Pancreas (tissue), 10 donors: Measurements from ENCODE around the gene ZBTB46. TPM values are rescaled to one million over a fixed set of nuclear protein-coding genes. Genes with fewer than 3 reads are reported as not detected.

Experiments
- ATAC-seq, 4 donors: fragments of 200-7000 bp; cut with Tn5 transposase; one replicate each; pipeline versions ENCODE4 v1.8.0 to v1.9.1; 2020; ENCODE audit warnings: mild to moderate bottlenecking in 4 of 4, moderate library complexity in 4 of 4
- DNase-seq, 6 donors: peaks; one replicate each; pipeline ENCODE4 v3.0.0-alpha.2; 2020
- FAIRE-seq: peaks from 2 replicates; lab custom pipeline; 2012; peaks lifted over from hg19 to GRCh38; lab: Jason Lieb, UNC
- H3K27ac ChIP-seq, 4 donors: fragments of 200-600 bp; sonication (generic); 1 replicate in 3 of 4; 2 replicates in 1 of 4; pipeline versions ENCODE4 v1.5.0 to v1.8.0; 2020
- H3K27me3 ChIP-seq, 4 donors: fragments of 200-600 bp; one replicate each; pipeline ENCODE4 v1.8.0; 2021
- H3K36me3 ChIP-seq, 3 donors: fragments of 200-600 bp; sonication (generic) in 1 of 3; one replicate each; pipeline versions ENCODE4 v1.5.0 to v1.8.0; 2020 to 2021
- H3K4me1 ChIP-seq, 3 donors: fragments of 200-600 bp; one replicate each; pipeline ENCODE4 v1.8.0; 2021
- H3K4me3 ChIP-seq, 4 donors: fragments of 200-600 bp; sonication (generic) in 2 of 4; one replicate each; pipeline versions ENCODE4 v1.5.0 to v1.8.0; 2020 to 2021
- H3K9me3 ChIP-seq, 4 donors: fragments of 200-600 bp; one replicate each; pipeline ENCODE4 v1.8.0; 2021
- WGBS, 2 donors: extraction: QIAGEN DNeasy Blood & Tissue Kit; methylation state at CpG; one replicate each; pipeline ENCODE4 v1.1.7; 2013; 5-methylcytosine and 5-hydroxymethylcytosine counted together
- intact Hi-C, 3 donors: fragments of 100-400 bp; cut with DNase I; formaldehyde crosslinking; loops; one replicate each; pipeline versions ENCODE4 v1.11.1 to v1.14.2; 2022
- polyA plus RNA-seq, 2 donors: library from polyadenylated mRNA; stranded (reverse); fragments of 200-250 nt; gene quantifications; one replicate each; pipeline ENCODE4 v1.2.3, GENCODE V29; 2013
- total RNA-seq, 6 donors: library from RNA; stranded (reverse); fragmentation: NEBNext Ultra II Directional in 4 of 6; extraction: Animal tissue kit (Norgen Biotek cat#: 25700) in 4 of 6; gene quantifications; one replicate each; pipeline versions ENCODE4 v1.2.1 to v1.2.4, GENCODE V29; 2021 to 2023
- TF ChIP-seq, protein P1 (sequence below), 4 donors: fragments of 200-600 bp; sonication (generic) in 3 of 4; IDR thresholded peaks; one replicate each; pipeline versions ENCODE4 v1.5.0 to v1.8.0; 2021; ENCODE audit warnings: antibody characterized with exemption in 4 of 4
- donor health status: healthy with polysubstance abuse.
- donor health status: DM: no; HTN: no; CAD: no; lungs with moderate emphysema.
- donor health status: DM: no; HTN: no; CAD: no.
- donor health status: control.
- donor health status: control.
- donor health status: Bipolar disorder and iron deficiency.
- donor health status: DM: yes; HTN: yes; CAD: no.
- donor health status: DM: no; HTN: no; CAD: no.
- donor health status: DM: no; HTN: no; CAD: no.
- donor health status: DM: yes; HTN: yes; CAD: no.

The ZBTB46 gene
- total and polyA plus RNA-seq, 8 donors: 2.2 to 7.4 (median 3.0) TPM

DNA sequence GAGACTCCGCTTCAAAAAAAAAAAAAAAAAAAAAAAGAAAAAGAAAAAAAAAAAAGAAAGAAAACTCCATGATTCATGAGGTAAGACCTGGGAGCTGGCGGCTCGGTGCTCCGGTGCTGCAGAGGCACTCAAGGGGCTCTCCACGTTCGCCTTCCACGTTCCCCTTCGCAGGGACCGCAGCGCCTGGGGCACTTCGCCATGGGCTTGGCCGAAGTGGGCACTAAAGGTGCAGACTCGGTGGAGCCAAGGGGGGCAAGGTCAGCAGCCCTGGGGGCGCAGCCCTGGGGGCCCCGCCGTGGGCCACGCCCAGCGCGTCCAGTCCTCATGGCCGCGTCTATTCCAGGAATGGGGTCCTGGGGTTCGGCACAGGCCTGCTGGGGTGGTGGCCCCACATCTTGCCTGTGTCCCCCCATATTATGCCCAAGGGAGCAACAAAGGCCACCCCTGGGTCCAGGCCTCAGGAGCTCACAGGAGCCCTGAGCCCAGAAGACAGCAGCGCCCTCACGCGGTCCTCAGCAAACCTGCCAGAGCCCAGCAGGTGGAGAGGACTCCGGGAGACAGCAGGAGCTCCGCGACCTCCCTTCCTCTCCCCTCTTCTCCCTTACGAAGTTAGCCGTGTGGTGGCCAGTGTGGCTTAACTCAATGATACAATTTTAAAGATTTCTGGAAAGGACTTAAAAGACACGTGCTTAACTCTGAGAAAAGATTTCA, 21.9 kb downstream of the ZBTB46 start:
- Histone ChIP-seq H3K27ac (no peak overlapping the region), H3K36me3 (no peaks in the 10 kb centered on the region), H3K4me1 (no peaks in the 10 kb centered on the region), H3K4me3 (no peak overlapping the region), H3K9me3 (no peaks in the 10 kb centered on the region), H3K27me3 (no peaks in the 10 kb centered on the region)
- FAIRE-seq (no peak), ATAC-seq (no peak), DNase-seq (no peak)
- TF ChIP-seq, protein P1, sequence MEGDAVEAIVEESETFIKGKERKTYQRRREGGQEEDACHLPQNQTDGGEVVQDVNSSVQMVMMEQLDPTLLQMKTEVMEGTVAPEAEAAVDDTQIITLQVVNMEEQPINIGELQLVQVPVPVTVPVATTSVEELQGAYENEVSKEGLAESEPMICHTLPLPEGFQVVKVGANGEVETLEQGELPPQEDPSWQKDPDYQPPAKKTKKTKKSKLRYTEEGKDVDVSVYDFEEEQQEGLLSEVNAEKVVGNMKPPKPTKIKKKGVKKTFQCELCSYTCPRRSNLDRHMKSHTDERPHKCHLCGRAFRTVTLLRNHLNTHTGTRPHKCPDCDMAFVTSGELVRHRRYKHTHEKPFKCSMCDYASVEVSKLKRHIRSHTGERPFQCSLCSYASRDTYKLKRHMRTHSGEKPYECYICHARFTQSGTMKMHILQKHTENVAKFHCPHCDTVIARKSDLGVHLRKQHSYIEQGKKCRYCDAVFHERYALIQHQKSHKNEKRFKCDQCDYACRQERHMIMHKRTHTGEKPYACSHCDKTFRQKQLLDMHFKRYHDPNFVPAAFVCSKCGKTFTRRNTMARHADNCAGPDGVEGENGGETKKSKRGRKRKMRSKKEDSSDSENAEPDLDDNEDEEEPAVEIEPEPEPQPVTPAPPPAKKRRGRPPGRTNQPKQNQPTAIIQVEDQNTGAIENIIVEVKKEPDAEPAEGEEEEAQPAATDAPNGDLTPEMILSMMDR (IDR thresholded peaks at IDR 0.05): no peak
- intact Hi-C loops: no loop called here
- WGBS, 2 donors: 90 to 93% methylated on average over 30 to 31 of the region's 31 CpGs

DNA sequence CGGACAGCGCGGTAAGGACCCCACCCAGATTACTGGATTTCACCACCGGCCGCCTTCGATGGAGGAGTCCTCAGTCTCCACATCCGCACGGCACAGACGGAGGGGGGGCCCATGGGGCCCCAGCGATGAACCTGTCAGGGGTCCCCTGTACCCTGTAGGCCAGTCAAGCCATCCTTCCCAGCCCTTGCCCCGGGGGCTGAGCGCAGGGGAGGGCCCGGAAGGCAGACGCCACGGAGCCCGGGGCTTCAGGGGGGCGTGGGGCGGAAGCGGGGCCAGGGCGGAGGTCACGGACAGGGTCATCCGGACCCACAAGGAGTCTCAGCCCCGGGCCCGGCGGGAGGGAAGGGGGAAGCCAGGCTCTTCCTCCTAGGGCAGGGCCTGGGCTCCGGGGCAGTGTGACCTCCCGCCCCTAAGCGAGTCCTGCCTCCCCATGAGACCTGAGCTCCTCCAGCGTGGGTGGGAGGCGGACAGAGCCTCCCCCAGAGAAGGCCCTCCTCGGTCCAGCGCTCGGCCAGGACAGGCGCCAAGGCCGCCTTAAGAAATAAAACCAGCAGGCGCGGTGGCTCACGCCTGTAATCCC, 22.8 kb downstream of the ZBTB46 start:
- ATAC-seq (no peak), FAIRE-seq (no peak), DNase-seq (no peak)
- Histone ChIP-seq H3K27ac (no peak overlapping the region), H3K36me3 (no peaks in the 10 kb centered on the region), H3K27me3 (no peaks in the 10 kb centered on the region), H3K4me1 (no peaks in the 10 kb centered on the region), H3K9me3 (no peaks in the 10 kb centered on the region), H3K4me3 (no peak overlapping the region)
- 89 to 91% methylated on average over 33 to 38 of the region's 38 CpGs for WGBS, 2 donors
- intact Hi-C loops: no loop called here
- TF ChIP-seq, protein P1 (IDR thresholded peaks at IDR 0.05): no peak

DNA sequence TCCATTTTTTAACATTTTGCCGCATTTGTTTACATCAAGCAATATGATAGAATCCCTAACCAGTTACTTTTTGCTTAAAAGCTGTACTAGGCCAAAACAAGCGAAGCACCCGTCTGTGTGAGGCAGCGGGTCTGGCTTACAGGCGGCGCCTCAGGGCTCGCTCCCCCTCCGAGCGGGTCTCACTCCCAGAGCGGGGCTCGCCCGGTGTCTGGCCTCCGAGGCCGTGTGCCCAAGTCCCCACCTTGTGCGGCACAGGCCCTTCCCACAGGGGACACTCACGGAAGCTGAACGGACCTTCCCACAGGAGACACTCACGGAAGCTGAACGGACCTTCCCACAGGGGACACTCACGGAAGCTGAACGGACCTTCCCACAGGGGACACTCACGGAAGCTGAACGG, 23.4 kb downstream of the ZBTB46 start:
- Histone ChIP-seq H3K27ac (no peak overlapping the region), H3K27me3 (no peaks in the 10 kb centered on the region), H3K4me1 (no peaks in the 10 kb centered on the region), H3K4me3 (no peak overlapping the region), H3K9me3 (no peaks in the 10 kb centered on the region), H3K36me3 (no peaks in the 10 kb centered on the region)
- WGBS, 2 donors: 91 to 94% methylated on average over 23 of the region's 23 CpGs
- intact Hi-C loops: no loop called here
- no peak for FAIRE-seq
- TF ChIP-seq, protein P1 (IDR thresholded peaks at IDR 0.05): no peak
- no peak for ATAC-seq
- no peak for DNase-seq

DNA sequence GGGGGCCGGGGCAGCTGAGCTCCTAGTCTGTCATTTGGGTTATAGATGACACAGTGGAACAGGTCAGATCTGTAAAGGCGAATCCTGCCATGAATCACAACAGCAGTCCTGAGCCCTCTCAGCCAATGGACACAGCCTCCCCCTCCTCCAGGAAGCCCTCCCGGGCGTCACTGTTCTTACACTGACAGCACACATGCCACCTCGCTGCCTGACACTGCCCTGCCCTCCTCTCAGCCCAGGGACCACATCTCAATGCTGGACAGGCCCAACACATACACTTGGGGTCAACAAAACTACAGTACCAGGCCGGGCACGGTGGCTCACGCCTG, 26.8 kb downstream of the ZBTB46 start:
- H3K36me3 ChIP-seq: no peaks in the 10 kb centered on the region
- H3K4me1 ChIP-seq: no peaks in the 10 kb centered on the region
- no peak overlapping the region for H3K27ac ChIP-seq
- FAIRE-seq (no peak), ATAC-seq (no peak), DNase-seq (no peak)
- H3K9me3 ChIP-seq: no peaks in the 10 kb centered on the region
- TF ChIP-seq, protein P1 (IDR thresholded peaks at IDR 0.05): no peak
- intact Hi-C loops: no loop called here
- WGBS, 2 donors: 90 to 93% methylated on average over 6 to 8 of the region's 8 CpGs
- no peak overlapping the region for H3K4me3 ChIP-seq
- H3K27me3 ChIP-seq: no peaks in the 10 kb centered on the region
